H1 (cell line): ENCODE results near the gene GNG13. TPM values are rescaled to one million over a fixed set of nuclear protein-coding genes. Genes with fewer than 3 reads are reported as not detected.

Experiments used
- RAD21 ChIP-seq, 2 experiments: IDR thresholded peaks in 1 of 2; conservative IDR thresholded peaks in 1 of 2; 2 replicates each; pipeline ENCODE4 v1.6.1; 2011; ENCODE audit warnings: low read depth in 2 of 2, low read length in 2 of 2, improper control_type of control experiment in 1 of 2, inconsistent platforms in 1 of 2, mild to moderate bottlenecking in 1 of 2, moderate library complexity in 1 of 2
- SP2 ChIP-seq: IDR thresholded peaks from 2 replicates; pipeline ENCODE4 v1.6.1; 2012; ENCODE audit warnings: mild to moderate bottlenecking, low read length, inconsistent platforms
- SUZ12 ChIP-seq: fragments of 200-600 bp; sonication (generic); IDR thresholded peaks from 2 replicates; pipeline ENCODE4 v1.6.1; 2012; ENCODE audit warnings: mild to moderate bottlenecking, inconsistent platforms, low read length, moderate library complexity, mixed read lengths
- TBP ChIP-seq: IDR thresholded peaks from 2 replicates; pipeline ENCODE4 v1.6.1; 2011; ENCODE audit warnings: low read depth, low read length, improper control_type of control experiment
- polyA plus RNA-seq, 7 experiments: library from polyadenylated mRNA; depleted of rRNA in 3 of 7; stranded (reverse) in 5 of 7; unstranded in 2 of 7; fragments of >200 nt in 5 of 7; fragments of 200-250 nt in 2 of 7; gene quantifications; 1 replicate in 5 of 7; 2 replicates in 1 of 7; 4 replicates in 1 of 7; pipeline versions ENCODE4 v1.2.1 to v1.2.3, GENCODE V29; 2011 to 2013; ENCODE audit warnings: missing spikeins in 2 of 7, mixed read lengths in 2 of 7
- total RNA-seq: library from RNA; stranded (reverse); fragmentation: NEBNext Ultra II Directional; extraction: Animal tissue kit (Norgen Biotek cat#: 25700); gene quantifications from 2 replicates; pipeline ENCODE4 v1.2.1, GENCODE V29; 2021
- TF ChIP-seq, protein P1 (sequence below): fragments of 300-600 bp; sonication (generic); IDR thresholded peaks from 2 replicates; pipeline ENCODE4 v1.7.1; 2012; ENCODE audit warnings: low read length, moderate library complexity, mild to moderate bottlenecking, inconsistent platforms; ENCODE audit not compliant: insufficient replicate concordance

Gene GNG13
- total and polyA plus RNA-seq, 2 of the 8 experiments (the other 6 are each of a cell fraction or from before 2014, with no cell fraction given): not detected

DNA sequence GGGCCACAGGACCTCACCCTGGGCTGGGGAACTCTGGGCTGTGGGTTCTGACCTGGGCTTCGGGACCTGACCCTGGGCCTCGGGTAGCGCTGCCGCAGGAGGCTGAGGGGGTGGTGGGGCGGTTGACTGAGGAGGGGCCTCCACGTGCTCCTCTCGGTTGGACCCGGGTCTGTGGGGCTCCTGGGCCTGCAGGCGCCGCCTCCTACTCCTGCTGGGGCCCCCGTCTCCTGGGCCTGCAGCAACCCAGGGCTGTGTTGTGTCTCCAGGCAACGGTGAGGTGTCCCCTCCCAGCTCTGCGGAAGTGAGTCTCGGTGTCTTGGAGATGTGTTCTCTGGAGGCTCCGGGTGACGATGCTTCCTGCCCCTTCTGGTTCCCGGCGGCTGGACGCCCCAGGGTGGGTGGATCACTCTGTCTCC, 41.5 kb upstream of the GNG13 start (continued):
- no peak for TF ChIP-seq RAD21 (IDR thresholded peaks at IDR 0.05 in 1 of 2, conservative IDR thresholded peaks at IDR 0.05 in 1 of 2; ENCODE audit: low read depth in 2 of 2, low read length in 2 of 2)
- no peak for TF ChIP-seq SUZ12
- TF ChIP-seq, protein P1, sequence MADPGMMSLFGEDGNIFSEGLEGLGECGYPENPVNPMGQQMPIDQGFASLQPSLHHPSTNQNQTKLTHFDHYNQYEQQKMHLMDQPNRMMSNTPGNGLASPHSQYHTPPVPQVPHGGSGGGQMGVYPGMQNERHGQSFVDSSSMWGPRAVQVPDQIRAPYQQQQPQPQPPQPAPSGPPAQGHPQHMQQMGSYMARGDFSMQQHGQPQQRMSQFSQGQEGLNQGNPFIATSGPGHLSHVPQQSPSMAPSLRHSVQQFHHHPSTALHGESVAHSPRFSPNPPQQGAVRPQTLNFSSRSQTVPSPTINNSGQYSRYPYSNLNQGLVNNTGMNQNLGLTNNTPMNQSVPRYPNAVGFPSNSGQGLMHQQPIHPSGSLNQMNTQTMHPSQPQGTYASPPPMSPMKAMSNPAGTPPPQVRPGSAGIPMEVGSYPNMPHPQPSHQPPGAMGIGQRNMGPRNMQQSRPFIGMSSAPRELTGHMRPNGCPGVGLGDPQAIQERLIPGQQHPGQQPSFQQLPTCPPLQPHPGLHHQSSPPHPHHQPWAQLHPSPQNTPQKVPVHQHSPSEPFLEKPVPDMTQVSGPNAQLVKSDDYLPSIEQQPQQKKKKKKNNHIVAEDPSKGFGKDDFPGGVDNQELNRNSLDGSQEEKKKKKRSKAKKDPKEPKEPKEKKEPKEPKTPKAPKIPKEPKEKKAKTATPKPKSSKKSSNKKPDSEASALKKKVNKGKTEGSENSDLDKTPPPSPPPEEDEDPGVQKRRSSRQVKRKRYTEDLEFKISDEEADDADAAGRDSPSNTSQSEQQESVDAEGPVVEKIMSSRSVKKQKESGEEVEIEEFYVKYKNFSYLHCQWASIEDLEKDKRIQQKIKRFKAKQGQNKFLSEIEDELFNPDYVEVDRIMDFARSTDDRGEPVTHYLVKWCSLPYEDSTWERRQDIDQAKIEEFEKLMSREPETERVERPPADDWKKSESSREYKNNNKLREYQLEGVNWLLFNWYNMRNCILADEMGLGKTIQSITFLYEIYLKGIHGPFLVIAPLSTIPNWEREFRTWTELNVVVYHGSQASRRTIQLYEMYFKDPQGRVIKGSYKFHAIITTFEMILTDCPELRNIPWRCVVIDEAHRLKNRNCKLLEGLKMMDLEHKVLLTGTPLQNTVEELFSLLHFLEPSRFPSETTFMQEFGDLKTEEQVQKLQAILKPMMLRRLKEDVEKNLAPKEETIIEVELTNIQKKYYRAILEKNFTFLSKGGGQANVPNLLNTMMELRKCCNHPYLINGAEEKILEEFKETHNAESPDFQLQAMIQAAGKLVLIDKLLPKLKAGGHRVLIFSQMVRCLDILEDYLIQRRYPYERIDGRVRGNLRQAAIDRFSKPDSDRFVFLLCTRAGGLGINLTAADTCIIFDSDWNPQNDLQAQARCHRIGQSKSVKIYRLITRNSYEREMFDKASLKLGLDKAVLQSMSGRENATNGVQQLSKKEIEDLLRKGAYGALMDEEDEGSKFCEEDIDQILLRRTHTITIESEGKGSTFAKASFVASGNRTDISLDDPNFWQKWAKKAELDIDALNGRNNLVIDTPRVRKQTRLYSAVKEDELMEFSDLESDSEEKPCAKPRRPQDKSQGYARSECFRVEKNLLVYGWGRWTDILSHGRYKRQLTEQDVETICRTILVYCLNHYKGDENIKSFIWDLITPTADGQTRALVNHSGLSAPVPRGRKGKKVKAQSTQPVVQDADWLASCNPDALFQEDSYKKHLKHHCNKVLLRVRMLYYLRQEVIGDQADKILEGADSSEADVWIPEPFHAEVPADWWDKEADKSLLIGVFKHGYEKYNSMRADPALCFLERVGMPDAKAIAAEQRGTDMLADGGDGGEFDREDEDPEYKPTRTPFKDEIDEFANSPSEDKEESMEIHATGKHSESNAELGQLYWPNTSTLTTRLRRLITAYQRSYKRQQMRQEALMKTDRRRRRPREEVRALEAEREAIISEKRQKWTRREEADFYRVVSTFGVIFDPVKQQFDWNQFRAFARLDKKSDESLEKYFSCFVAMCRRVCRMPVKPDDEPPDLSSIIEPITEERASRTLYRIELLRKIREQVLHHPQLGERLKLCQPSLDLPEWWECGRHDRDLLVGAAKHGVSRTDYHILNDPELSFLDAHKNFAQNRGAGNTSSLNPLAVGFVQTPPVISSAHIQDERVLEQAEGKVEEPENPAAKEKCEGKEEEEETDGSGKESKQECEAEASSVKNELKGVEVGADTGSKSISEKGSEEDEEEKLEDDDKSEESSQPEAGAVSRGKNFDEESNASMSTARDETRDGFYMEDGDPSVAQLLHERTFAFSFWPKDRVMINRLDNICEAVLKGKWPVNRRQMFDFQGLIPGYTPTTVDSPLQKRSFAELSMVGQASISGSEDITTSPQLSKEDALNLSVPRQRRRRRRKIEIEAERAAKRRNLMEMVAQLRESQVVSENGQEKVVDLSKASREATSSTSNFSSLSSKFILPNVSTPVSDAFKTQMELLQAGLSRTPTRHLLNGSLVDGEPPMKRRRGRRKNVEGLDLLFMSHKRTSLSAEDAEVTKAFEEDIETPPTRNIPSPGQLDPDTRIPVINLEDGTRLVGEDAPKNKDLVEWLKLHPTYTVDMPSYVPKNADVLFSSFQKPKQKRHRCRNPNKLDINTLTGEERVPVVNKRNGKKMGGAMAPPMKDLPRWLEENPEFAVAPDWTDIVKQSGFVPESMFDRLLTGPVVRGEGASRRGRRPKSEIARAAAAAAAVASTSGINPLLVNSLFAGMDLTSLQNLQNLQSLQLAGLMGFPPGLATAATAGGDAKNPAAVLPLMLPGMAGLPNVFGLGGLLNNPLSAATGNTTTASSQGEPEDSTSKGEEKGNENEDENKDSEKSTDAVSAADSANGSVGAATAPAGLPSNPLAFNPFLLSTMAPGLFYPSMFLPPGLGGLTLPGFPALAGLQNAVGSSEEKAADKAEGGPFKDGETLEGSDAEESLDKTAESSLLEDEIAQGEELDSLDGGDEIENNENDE: no peak
- no peak for TF ChIP-seq SP2
- no peak for TF ChIP-seq TBP
